HG02623 (cell line): ENCODE data around the gene LRRC4C.
"Not testable (repeated sequence)": the region's sequence is repeated elsewhere in the genome, so short reads cannot be mapped to it uniquely, and the experiment has no call there.

ENCODE experiments used
- ATAC-seq: cut with Tn5 transposase; IDR thresholded peaks from one replicate; pipeline ENCODE4 v1.9.1; 2021; ENCODE audit warnings: moderate library complexity; ENCODE audit not compliant: unreplicated experiment

The LRRC4C gene

DNA sequence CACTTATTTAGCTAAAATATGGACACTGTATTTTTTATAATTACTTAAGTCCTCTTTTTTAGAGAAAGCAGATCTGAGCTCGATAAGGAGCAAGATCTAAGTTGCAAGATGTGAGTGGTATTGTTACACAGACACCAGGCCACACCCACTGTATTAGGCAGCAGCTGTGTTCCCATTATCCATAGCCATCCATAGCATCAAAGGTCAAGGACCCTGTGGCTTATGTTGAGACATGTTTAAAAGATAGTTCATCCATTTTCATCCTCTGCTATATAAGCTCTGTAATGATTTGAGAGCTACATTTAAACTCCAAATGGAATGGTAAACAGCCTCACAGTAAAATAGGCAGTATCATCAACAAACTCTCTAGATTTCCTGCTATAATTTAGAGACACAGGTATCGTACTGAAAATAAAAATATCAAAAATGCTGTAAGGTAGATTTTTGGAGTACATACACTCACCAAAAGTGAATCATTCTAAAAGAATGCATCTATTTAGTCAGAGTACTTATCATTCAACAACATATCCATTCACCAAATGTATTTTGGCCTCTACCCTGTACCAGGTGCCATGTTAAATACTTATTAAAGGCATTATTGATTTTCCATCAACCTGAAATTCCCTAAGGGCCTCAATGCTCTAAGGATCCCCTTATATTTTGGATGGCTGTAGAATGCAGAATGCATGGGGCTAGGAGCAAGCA, 574.0 kb downstream of the LRRC4C start:
- ATAC-seq: no peak

- no peak for ATAC-seq
These were observed 577.2 kb downstream of the LRRC4C start for GRCh38 chr11:40882301-40882700.

DNA sequence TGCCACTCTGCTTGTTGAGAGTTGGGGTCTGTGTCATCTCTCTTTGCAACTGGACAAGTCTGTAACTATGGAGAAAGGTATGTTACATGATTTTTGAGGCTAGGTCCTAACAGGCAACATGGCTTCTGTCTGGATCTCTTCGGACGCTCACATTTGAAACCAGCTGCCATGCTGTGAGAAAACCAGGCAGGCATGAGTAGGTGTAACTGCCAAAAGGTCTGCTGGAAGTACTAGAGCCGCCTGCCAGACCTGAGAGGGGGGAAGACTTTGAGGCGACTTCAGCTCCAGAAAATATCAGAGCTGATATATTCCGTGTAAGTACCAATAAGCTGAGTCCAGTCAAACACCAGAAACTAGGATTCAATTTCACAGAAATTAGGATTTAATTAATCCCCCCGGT, 579.5 kb downstream of the LRRC4C start:
- no peak for ATAC-seq

DNA sequence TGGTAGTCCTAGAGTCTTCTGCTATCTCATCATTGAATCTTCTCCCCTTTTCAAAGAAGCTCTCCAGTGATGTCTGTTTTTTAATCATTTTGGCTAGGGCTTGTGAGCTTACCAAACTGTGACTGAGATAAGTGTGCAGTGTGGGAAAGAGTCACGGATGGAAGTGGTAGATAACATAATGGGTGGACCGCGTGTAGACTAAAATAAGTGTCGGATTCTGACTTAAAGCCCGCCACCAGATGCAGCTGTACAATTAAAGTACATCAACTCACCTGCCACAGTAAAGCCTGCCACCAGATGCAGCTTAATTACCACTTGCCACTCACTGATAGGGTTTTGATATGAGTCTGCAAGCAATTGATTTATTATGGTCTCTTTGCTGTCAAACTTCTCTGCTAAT, 581.5 kb downstream of the LRRC4C start:
- no peak for ATAC-seq

- no peak for ATAC-seq
These were observed 582.2 kb downstream of the LRRC4C start for GRCh38 chr11:40877256-40877655.

- no peak for ATAC-seq
These were observed 591.3 kb downstream of the LRRC4C start for GRCh38 chr11:40867991-40868632.

DNA sequence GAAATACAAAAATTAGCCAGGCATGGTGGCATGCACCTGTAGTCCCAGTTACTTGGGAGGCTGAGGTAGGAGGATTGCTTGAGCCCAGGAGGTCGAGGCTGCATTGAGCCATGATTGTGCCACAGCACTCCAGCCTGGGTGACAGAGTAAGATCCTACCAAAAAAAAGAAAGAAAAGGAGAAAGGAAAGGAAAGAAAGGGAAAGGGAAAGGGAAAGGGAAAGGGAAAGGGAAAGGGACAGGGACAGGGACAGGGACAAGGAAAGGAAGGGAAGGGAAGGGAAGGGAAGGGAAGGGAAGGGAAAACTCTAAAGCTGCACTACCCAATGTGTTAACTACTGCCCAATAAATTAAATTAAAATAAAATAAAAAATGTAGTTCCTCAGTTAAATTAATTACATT, 601.7 kb downstream of the LRRC4C start:
- ATAC-seq: not testable (repeated sequence)

- ATAC-seq: no peak
These were observed 616.6 kb downstream of the LRRC4C start for GRCh38 chr11:40842750-40843339.

GRCh38 chr11:40841231-40841630, 618.2 kb downstream of the LRRC4C start:
- ATAC-seq: no peak

DNA sequence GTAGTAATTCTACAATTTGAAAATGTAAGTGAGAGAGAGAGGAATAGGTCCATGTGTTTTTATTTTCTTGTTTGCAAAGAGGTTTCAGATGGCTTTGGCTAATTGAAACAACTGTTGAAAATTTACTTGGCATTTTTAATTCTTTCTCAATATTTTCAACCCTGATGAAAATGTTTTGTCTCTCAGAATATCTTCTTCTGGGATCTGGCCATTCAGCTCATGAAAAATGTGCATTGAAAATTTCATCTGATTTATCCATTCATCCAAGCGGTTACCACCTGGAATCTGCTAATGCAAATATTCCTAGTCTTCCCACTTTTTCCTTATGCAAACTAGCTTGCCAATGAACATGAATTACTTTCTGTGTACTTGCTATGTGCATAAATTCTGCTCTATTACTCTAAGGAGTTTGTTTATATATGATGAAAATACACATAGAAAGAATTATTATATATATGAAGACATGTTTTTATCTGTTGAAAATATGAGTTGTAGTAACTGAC, 621.2 kb downstream of the LRRC4C start:
- ATAC-seq: no peak

- no peak for ATAC-seq
These were observed 632.3 kb downstream of the LRRC4C start for GRCh38 chr11:40827116-40827515.

GRCh38 chr11:40826601-40827000, 632.9 kb downstream of the LRRC4C start:
- ATAC-seq: no peak

DNA sequence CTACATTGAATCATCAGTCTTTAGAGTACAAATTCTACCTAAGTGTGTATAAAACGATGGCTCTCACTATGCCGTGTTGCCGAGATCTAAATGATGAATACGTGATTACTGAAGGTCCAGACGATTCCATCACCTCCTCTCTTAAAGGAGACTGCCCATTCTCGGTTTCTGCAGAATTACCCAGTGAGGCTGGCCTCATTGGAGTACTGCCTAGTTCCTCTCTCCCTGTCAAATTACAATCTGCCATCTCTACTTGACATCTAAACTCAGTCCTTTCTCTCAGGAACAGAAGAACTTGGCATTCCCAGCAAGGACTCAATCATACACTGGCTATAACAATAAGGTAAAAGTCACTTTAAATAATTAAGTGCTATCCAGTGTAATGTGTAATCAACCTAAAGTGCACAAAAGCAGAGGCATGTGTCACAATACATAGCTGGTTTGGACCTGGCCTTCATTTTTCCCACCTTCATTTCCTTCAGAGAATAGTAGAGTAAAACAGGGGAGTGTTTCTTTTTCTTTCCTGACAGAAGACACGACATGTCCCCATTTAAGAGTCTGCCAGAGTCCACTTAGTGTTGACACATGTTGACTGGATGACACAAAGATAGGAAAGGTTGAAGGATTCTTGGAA, 634.1 kb downstream of the LRRC4C start:
- no peak for ATAC-seq

DNA sequence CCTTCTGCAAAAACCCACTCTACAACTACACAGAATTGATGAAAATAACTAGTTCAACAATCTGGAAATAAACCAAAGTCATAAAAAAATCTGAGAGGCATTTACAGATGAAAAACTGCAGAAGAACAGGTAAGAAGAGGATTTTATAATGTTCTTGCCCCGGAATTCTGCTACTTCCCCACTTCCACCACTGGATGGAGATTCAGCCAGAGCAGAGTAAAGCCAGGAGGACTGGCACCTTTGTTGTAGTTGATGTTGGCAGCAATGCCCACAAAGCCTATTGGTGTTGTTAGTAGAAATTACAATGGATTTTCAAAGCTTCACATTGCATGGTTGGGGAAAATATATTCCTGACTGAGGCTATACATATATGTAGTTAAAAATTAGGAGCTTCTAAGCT, 640.2 kb downstream of the LRRC4C start:
- ATAC-seq: no peak

DNA sequence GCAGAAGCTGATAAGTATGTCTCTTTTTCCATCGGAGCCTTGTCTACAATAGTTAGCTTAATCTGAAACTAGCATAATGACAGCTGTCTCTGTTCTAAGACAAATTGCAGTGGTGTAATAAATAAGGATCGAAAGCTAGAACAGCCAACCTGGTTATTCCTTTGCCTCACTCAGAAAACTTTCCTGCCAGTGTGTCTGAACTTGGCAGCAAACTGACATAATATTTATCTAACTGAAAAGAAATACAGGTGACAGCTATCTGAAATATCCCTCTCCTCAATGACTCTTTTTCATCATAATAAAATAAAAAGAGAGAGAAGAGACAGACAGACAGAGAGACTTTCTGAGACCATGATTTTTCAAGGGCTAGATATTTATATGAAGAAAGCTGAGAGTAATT, 642.5 kb downstream of the LRRC4C start:
- no peak for ATAC-seq

DNA sequence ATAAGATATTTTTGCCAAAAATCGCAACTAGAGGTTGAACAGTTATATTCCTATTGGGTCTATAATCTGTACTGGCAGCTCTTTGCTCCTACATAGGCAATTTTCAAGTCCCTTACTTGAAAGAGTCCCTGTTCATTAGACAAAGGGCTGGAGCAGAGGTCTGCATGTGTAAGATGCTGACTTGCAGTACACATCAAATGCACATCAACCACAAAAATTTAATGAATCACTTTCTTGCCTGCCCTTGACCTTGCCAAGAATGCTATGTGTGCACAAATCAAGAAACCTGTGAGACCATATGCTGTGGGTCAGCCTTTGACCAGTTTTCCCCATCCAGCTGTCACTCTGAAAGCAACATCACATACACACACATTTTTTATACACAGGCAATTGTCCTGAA, 661.5 kb downstream of the LRRC4C start:
- no peak for ATAC-seq

DNA sequence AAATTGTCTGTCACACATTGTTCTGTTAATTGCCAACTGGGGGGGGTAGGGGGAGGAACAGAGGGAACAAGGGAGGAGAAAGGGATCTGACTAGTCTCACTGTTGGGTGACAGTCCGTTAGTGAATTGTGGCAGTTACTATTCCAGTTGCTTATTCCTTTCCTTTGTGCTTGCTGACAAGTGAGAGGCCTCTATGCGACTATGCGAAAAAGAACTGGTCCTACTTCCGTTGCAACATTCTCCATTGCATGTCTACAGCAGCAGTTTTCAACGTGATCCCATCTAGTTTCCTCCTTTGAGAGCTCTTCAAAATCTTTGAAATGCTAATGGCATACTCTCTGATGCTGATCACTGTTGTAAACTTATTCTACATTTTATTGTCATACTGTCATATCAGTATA, 672.2 kb downstream of the LRRC4C start:
- ATAC-seq: no peak

DNA sequence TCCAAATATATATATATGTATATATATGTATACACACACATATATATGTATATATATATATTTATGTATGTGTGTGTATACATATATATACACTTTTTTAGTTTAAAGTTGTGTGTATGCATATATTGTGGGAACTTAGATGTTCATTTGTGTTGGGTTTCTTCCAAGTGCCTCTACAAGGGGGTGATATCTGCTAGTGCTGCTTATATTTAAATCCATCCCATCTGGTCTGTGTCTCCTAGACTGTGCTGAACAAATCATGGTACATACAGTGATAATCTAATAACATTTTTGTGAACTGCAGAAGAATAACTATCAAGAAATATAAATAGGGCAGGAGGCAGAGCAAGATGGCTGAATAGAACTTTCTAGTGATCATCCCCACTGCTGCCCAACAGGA, 696.4 kb downstream of the LRRC4C start:
- no peak for ATAC-seq

DNA sequence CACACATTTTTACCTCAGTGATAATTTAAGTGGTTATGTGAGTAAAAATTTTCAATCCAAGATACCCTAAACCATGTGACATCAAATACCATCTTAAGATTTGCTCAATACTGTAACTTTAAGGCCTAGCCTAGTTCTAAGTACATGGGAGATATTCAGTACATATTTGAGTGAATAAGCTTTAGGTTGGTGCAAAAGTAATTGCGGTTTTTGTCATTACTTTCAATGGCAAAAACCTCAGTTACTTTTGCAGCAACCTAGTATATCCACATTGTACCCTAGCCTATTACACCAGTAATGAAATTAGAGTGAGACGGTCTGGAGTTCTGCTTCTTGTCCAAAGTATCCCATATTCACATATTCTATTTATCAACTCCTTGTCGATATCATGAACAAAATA, 700.1 kb downstream of the LRRC4C start:
- ATAC-seq: no peak

GRCh38 chr11:40754297-40754696, 705.2 kb downstream of the LRRC4C start:
- ATAC-seq: no peak

- ATAC-seq: no peak
These were observed 713.2 kb downstream of the LRRC4C start for GRCh38 chr11:40746282-40746681.

GRCh38 chr11:40732132-40732531, 727.3 kb downstream of the LRRC4C start:
- no peak for ATAC-seq
